NCI-H526 treated with DMSO at 0.1 percent for 48 hours (cell line): ENCODE results near the gene KCNH8.
"Not testable (repeated sequence)": the region's sequence is repeated elsewhere in the genome, so short reads cannot be mapped to it uniquely, and the experiment has no call there.

ENCODE experiments used
- DNase-seq: peaks from one replicate; lab custom pipeline; 2025; lab: John Stamatoyannopoulos, UW

Gene KCNH8

GRCh38 chr3:19173945-19174344 lies 25.6 kb downstream of the KCNH8 start:
- DNase-seq: no peak

- DNase-seq: no peak
These were observed 35.3 kb downstream of the KCNH8 start for GRCh38 chr3:19183584-19183983.

GRCh38 chr3:19190126-19190525 lies 41.8 kb downstream of the KCNH8 start:
- no peak for DNase-seq

- no peak for DNase-seq
These were observed 42.3 kb downstream of the KCNH8 start for GRCh38 chr3:19190602-19191001.

GRCh38 chr3:19199131-19199530 lies 50.8 kb downstream of the KCNH8 start:
- no peak for DNase-seq

- no peak for DNase-seq
These were observed 54.0 kb downstream of the KCNH8 start for GRCh38 chr3:19202303-19202702.

GRCh38 chr3:19202754-19203153 lies 54.4 kb downstream of the KCNH8 start:
- no peak for DNase-seq

- no peak for DNase-seq
These were observed 58.2 kb downstream of the KCNH8 start for GRCh38 chr3:19206540-19206939.

- no peak for DNase-seq
These were observed 65.4 kb downstream of the KCNH8 start for GRCh38 chr3:19213603-19214220.

- no peak for DNase-seq
These were observed 67.1 kb downstream of the KCNH8 start for GRCh38 chr3:19215427-19215826.

- no peak for DNase-seq
These were observed 68.5 kb downstream of the KCNH8 start for GRCh38 chr3:19216669-19217337.

- DNase-seq: no peak
These were observed 72.0 kb downstream of the KCNH8 start for GRCh38 chr3:19220311-19220710.

GRCh38 chr3:19221081-19221480 lies 72.8 kb downstream of the KCNH8 start:
- DNase-seq: no peak

GRCh38 chr3:19226479-19226878 lies 78.2 kb downstream of the KCNH8 start:
- no peak for DNase-seq

- no peak for DNase-seq
These were observed 79.9 kb downstream of the KCNH8 start for GRCh38 chr3:19228167-19228566.

- DNase-seq: no peak
These were observed 80.8 kb downstream of the KCNH8 start for GRCh38 chr3:19229086-19229485.

- not testable (repeated sequence) for DNase-seq
These were observed 81.6 kb downstream of the KCNH8 start for GRCh38 chr3:19229881-19230280.

- no peak for DNase-seq
These were observed 83.6 kb downstream of the KCNH8 start for GRCh38 chr3:19231792-19232461.

- no peak for DNase-seq
These were observed 84.3 kb downstream of the KCNH8 start for GRCh38 chr3:19232566-19232965.

- DNase-seq: not testable (repeated sequence)
These were observed 85.8 kb downstream of the KCNH8 start for GRCh38 chr3:19233882-19234784.

GRCh38 chr3:19248143-19248542 lies 99.8 kb downstream of the KCNH8 start:
- DNase-seq: no peak

GRCh38 chr3:19248767-19249166 lies 100.5 kb downstream of the KCNH8 start:
- no peak for DNase-seq
